Gastrocnemius medialis (tissue), 4 donors: ENCODE results near the gene AFG3L2.

ENCODE experiments used
- CTCF ChIP-seq, 5 experiments: fragments of 450-650 bp in 3 of 5; fragments of 200-600 bp in 2 of 5; sonication (generic) in 2 of 5; IDR thresholded peaks in 4 of 5; conservative IDR thresholded peaks in 1 of 5; 1 replicate in 4 of 5; 2 replicates in 1 of 5; pipeline ENCODE4 v1.5.1; 2016 to 2019; ENCODE audit warnings: antibody characterized with exemption in 5 of 5, mild to moderate bottlenecking in 3 of 5, moderate library complexity in 3 of 5
- POLR2A ChIP-seq, 2 donors: fragments of 450-650 bp; IDR thresholded peaks; one replicate each; pipeline ENCODE4 v1.6.1; 2017; ENCODE audit warnings: antibody characterized with exemption in 2 of 2, mild to moderate bottlenecking in 2 of 2, moderate library complexity in 2 of 2

- TF ChIP-seq CTCF (IDR thresholded peaks at IDR 0.05 in 4 of 5, conservative IDR thresholded peaks at IDR 0.05 in 1 of 5) (no peak), POLR2A (IDR thresholded peaks at IDR 0.05) (no peak)
These were observed 51.9 kb downstream of the AFG3L2 start for GRCh38 chr18:12324991-12325725.
